ENCODE results near the gene CLIP3. TPM values are rescaled to one million over a fixed set of nuclear protein-coding genes. Genes with fewer than 3 reads are reported as not detected.
A peak's percentile ranks its signal among the peaks of the same experiment; 100 is the strongest.

CLIP3 gene
- total RNA-seq, 6 donors from 2014 or later, result 3.0 to 13.0 (median 6.4) TPM

GRCh38 chr19:36054733-36055686 is 22.3 kb upstream of the CLIP3 start, which contains the start of gene WDR62:
Gene WDR62, plus strand, starts transcription at chr19:36054897. Its CDS starts 75 bp downstream, at chr19:36054972.
- no peaks in the 10 kb centered on the region for H3K36me3 ChIP-seq
- TF ChIP-seq POLR2A (IDR thresholded peaks at IDR 0.05) (peak in 1 of 4 donors; percentile 32), EP300 (IDR thresholded peaks at IDR 0.05) (no peak), POLR2AphosphoS5 (IDR thresholded peaks at IDR 0.05) (no peak), CTCF (IDR thresholded peaks at IDR 0.05) (peak in 1 of 6 experiments; percentile 6)
- DNase-seq, result peak; percentile 91 to 99
- H3K4me3 ChIP-seq, result peak within 1 kb of the TSS; percentile 59 to 86 (median 80)
- H3K27ac ChIP-seq, result peak within 1 kb of the TSS; percentile 92 to 98 (median 94)
- ATAC-seq (ENCODE audit: low FRiP score in 2 of 2), result peak; percentile 95
- WGBS, 2 donors, result 1 to 2% methylated on average over 19 to 74 of the region's 76 CpGs
- no peaks in the 10 kb centered on the region for H3K9me3 ChIP-seq
- H3K4me1 ChIP-seq, result peaks cover 7 to 20% (median 14%) of the 10 kb centered on the region in 4 donors
- no peaks in the 10 kb centered on the region for H3K27me3 ChIP-seq

GRCh38 chr19:36054119-36054732 is 21.6 kb upstream of the CLIP3 start, which contains the start of gene THAP8:
Gene THAP8, minus strand, starts transcription at chr19:36054285. Its CDS starts 68 bp downstream, at chr19:36054217.
- 0% methylated on average over 6 to 50 of the region's 56 CpGs for WGBS, 2 donors
- peaks cover 7 to 20% (median 14%) of the 10 kb centered on the region in 4 donors for H3K4me1 ChIP-seq
- DNase-seq (peak; percentile 98 to 100), ATAC-seq (ENCODE audit: low FRiP score in 2 of 2) (peak; percentile 97 to 99)
- TF ChIP-seq POLR2AphosphoS5 (IDR thresholded peaks at IDR 0.05) (peak; percentile 90 to 95), CTCF (IDR thresholded peaks at IDR 0.05) (peak in 4 of 6 experiments; percentile 41 to 75 (median 70)), EP300 (IDR thresholded peaks at IDR 0.05) (peak in 1 of 4 donors; percentile 92), POLR2A (IDR thresholded peaks at IDR 0.05) (peak in 2 of 4 donors; percentile 71 to 86)
- H3K36me3 ChIP-seq, result no peaks in the 10 kb centered on the region
- H3K27ac ChIP-seq, result peak within 1 kb of the TSS; percentile 92 to 98 (median 94)
- H3K27me3 ChIP-seq, result no peaks in the 10 kb centered on the region
- no peaks in the 10 kb centered on the region for H3K9me3 ChIP-seq
- H3K4me3 ChIP-seq, result peak within 1 kb of the TSS; percentile 59 to 86 (median 80)

- no peak overlapping the region for H3K27ac ChIP-seq
- no peak overlapping the region for H3K4me3 ChIP-seq
- DNase-seq (no peak), ATAC-seq (ENCODE audit: low FRiP score in 2 of 2) (no peak)
- peaks cover 7 to 20% (median 14%) of the 10 kb centered on the region in 4 donors for H3K4me1 ChIP-seq
- no peaks in the 10 kb centered on the region for H3K9me3 ChIP-seq
- H3K36me3 ChIP-seq, result no peaks in the 10 kb centered on the region
- 93 to 100% methylated on average over 4 of the region's 4 CpGs for WGBS, 2 donors
- TF ChIP-seq CTCF (IDR thresholded peaks at IDR 0.05) (no peak), EP300 (IDR thresholded peaks at IDR 0.05) (no peak), POLR2AphosphoS5 (IDR thresholded peaks at IDR 0.05) (no peak), POLR2A (IDR thresholded peaks at IDR 0.05) (no peak)
- H3K27me3 ChIP-seq, result no peaks in the 10 kb centered on the region
These were observed 19.0 kb upstream of the CLIP3 start for GRCh38 chr19:36051637-36052036.

GRCh38 chr19:36051236-36051635 is 18.6 kb upstream of the CLIP3 start:
- Histone ChIP-seq H3K27ac (no peak overlapping the region), H3K4me1 (peaks cover 7 to 20% (median 14%) of the 10 kb centered on the region in 4 donors), H3K27me3 (no peaks in the 10 kb centered on the region), H3K4me3 (no peak overlapping the region), H3K36me3 (no peaks in the 10 kb centered on the region), H3K9me3 (no peaks in the 10 kb centered on the region)
- DNase-seq (no peak), ATAC-seq (ENCODE audit: low FRiP score in 2 of 2) (no peak)
- WGBS, 2 donors, result 76 to 82% methylated on average over 3 of the region's 3 CpGs
- TF ChIP-seq EP300 (IDR thresholded peaks at IDR 0.05), result no peak
- TF ChIP-seq POLR2AphosphoS5 (IDR thresholded peaks at IDR 0.05), result no peak

All from upper lobe of left lung (tissue), 6 donors.